Panc1 (cell line): ENCODE data around the gene RAPGEF1. TPM values are rescaled to one million over a fixed set of nuclear protein-coding genes. Genes with fewer than 3 reads are reported as not detected.
A peak's percentile ranks its signal among the peaks of the same experiment; 100 is the strongest.

Source experiments
- ATAC-seq: fragments of 200-7000 bp; cut with Tn5 transposase; 2 replicates; pipeline ENCODE4 v1.9.1; 2020; ENCODE audit warnings: mild to moderate bottlenecking, moderate library complexity
- BruUV-seq: library from RNA; stranded (reverse); fragments of 400-500 nt; replicated peaks from 2 replicates; lab custom pipeline; 2021; lab: Mats Ljungman, UMichigan
- CTCF ChIA-PET: fragments of 300-600 bp; sonication (Branson Sonifier 250); formaldehyde crosslinking; loops from one replicate; lab custom pipeline; 2022; ENCODE audit warnings: antibody characterized with exemption; lab: Charles Lee
- POLR2A ChIA-PET: fragments of 300-600 bp; sonication (Branson Sonifier 250); formaldehyde crosslinking; loops from one replicate; lab custom pipeline; 2022; ENCODE audit warnings: antibody characterized with exemption; lab: Charles Lee
- DNase-seq: peaks from one replicate; pipeline ENCODE4 v3.0.0-alpha.2; 2010; ENCODE audit warnings: low read depth, low spot score
- H3K27ac ChIP-seq: 2 replicates; pipeline ENCODE4 v1.5.1; 2011; ENCODE audit warnings: mild to moderate bottlenecking, low read length, inconsistent platforms
- H3K27me3 ChIP-seq: fragments of 200-500 bp; sonication (Bioruptor generic); 2 replicates; pipeline ENCODE4 v1.6.0; 2014; ENCODE audit warnings: low read length, inconsistent platforms; ENCODE audit not compliant: control insufficient read depth, insufficient read depth
- H3K36me3 ChIP-seq: fragments of 200-500 bp; sonication (Bioruptor generic); 2 replicates; pipeline ENCODE4 v1.5.1; 2014; ENCODE audit warnings: inconsistent platforms, mild to moderate bottlenecking, low read length, moderate library complexity; ENCODE audit not compliant: control insufficient read depth, insufficient read depth
- H3K4me1 ChIP-seq: 2 replicates; pipeline ENCODE4 v1.5.1; 2011; ENCODE audit warnings: inconsistent platforms, mild to moderate bottlenecking, low read length, moderate library complexity; ENCODE audit not compliant: control insufficient read depth, insufficient read depth
- H3K4me3 ChIP-seq, 2 experiments: 2 replicates each; pipeline ENCODE4 v1.5.1; 2011 to 2012; ENCODE audit warnings: low read depth in 2 of 2, low read length in 2 of 2, mild to moderate bottlenecking in 2 of 2, inconsistent platforms in 1 of 2, moderate library complexity in 1 of 2
- H3K9me3 ChIP-seq: fragments of 200-500 bp; sonication (Bioruptor generic); 2 replicates; pipeline ENCODE4 v1.5.1; 2014; ENCODE audit warnings: low read depth, mild to moderate bottlenecking, inconsistent platforms, low read length, moderate library complexity; ENCODE audit not compliant: control insufficient read depth, insufficient read depth
- CTCF ChIP-seq: fragments of 450-650 bp; IDR thresholded peaks from 2 replicates; pipeline ENCODE4 v1.5.1; 2017; ENCODE audit warnings: mild to moderate bottlenecking
- POLR2AphosphoS5 ChIP-seq: IDR thresholded peaks from 2 replicates; pipeline ENCODE4 v1.6.1; 2012; ENCODE audit warnings: mild to moderate bottlenecking, low read depth, low read length, moderate library complexity
- REST ChIP-seq, 2 experiments: IDR thresholded peaks; 2 replicates each; pipeline ENCODE4 v1.6.1; 2011 to 2012; ENCODE audit warnings: low read depth in 2 of 2, control low read depth in 1 of 2, low read length in 1 of 2, mild to moderate bottlenecking in 1 of 2, moderate library complexity in 1 of 2; ENCODE audit not compliant: insufficient read depth in 1 of 2
- SIN3A ChIP-seq: IDR thresholded peaks from 2 replicates; pipeline ENCODE4 v1.6.1; 2012; ENCODE audit warnings: low read depth, mild to moderate bottlenecking, low read length, moderate library complexity, borderline replicate concordance; ENCODE audit not compliant: insufficient read depth
- TCF7L2 ChIP-seq: IDR thresholded peaks from 2 replicates; pipeline ENCODE4 v1.6.1; 2011; ENCODE audit warnings: mild to moderate bottlenecking, low read depth, low read length, inconsistent platforms
- in situ Hi-C: cut with HindIII; loops from 2 replicates; pipeline ENCODE4 v1.10.0; 2016; ENCODE audit warnings: low sequenced_read_pairs, low pct_unique_long_range_greater_than_20kb
- intact Hi-C: fragments of 100-400 bp; cut with micrococcal nuclease; formaldehyde crosslinking; loops from one replicate; pipeline ENCODE4 v1.10.0; 2022; ENCODE audit not compliant: unreplicated experiment
- total RNA-seq: library from RNA; stranded (reverse); gene quantifications from one replicate; pipeline ENCODE4 v1.2.1, GENCODE V29; 2021; ENCODE audit not compliant: unreplicated experiment

Gene RAPGEF1
- total RNA-seq, 1 experiment from 2014 or later, result 86.8 TPM

- TSS peak; percentile 51 for BruUV-seq
- Histone ChIP-seq H3K27me3 (no peaks in the 10 kb centered on the region), H3K9me3 (no peaks in the 10 kb centered on the region), H3K36me3 (no peaks in the 10 kb centered on the region), H3K4me3 (no peak overlapping the region), H3K4me1 (no peaks in the 10 kb centered on the region; the same call in 1 of the 2 replicates), H3K27ac (no peak overlapping the region)
- CTCF ChIA-PET, result no interaction called here
- POLR2A ChIA-PET, result no interaction called here
- DNase-seq (no peak), ATAC-seq (no peak)
- no peak for TF ChIP-seq CTCF
- no peak for TF ChIP-seq SIN3A
- no peak for TF ChIP-seq POLR2AphosphoS5
- no peak for TF ChIP-seq REST (IDR thresholded peaks at IDR 0.05; ENCODE audit: insufficient read depth in 1 of 2, low read depth in 2 of 2, low read length in 1 of 2)
- TF ChIP-seq TCF7L2, result no peak
- in situ Hi-C loops, result no loop called here
- intact Hi-C loops, result loop anchor here (5.0 kb wide), 1 partner anchor 147 kb away; the partner anchor contains the start of gene RAPGEF1
Measured at GRCh38 chr9:131594906-131595665, 144.8 kb downstream of the RAPGEF1 start.

GRCh38 chr9:131593936-131594665, 145.8 kb downstream of the RAPGEF1 start:
- no peak for ATAC-seq
- POLR2A ChIA-PET, result no interaction called here

More at GRCh38 chr9:131593936-131594665, 145.8 kb downstream of the RAPGEF1 start:
- in situ Hi-C loops, result no loop called here
- intact Hi-C loops, result loop anchor here (5.0 kb wide), 1 partner anchor 148 kb away; the partner anchor contains the start of gene RAPGEF1
- no peak overlapping the region for H3K4me3 ChIP-seq
- no peaks in the 10 kb centered on the region for H3K27me3 ChIP-seq
- no peaks in the 10 kb centered on the region for H3K36me3 ChIP-seq
- DNase-seq, result no peak
- TF ChIP-seq TCF7L2, result no peak
- no peak for TF ChIP-seq POLR2AphosphoS5
- no peak for TF ChIP-seq SIN3A
- no peak for TF ChIP-seq REST (IDR thresholded peaks at IDR 0.05; ENCODE audit: insufficient read depth in 1 of 2, low read depth in 2 of 2, low read length in 1 of 2)
- CTCF ChIA-PET, result no interaction called here
- no peak overlapping the region for H3K27ac ChIP-seq
- BruUV-seq, result no TSS peak
- no peaks in the 10 kb centered on the region; the same call in 1 of the 2 replicates for H3K4me1 ChIP-seq
- H3K9me3 ChIP-seq, result no peaks in the 10 kb centered on the region
